Astrocyte (in vitro differentiated cells and primary cell): ENCODE data around the gene NINL. TPM values are rescaled to one million over a fixed set of nuclear protein-coding genes. Genes with fewer than 3 reads are reported as not detected.

Source experiments
- DNase-seq: peaks from one replicate; pipeline ENCODE4 v3.0.0-alpha.2; 2010; ENCODE audit warnings: low read depth
- FAIRE-seq: peaks from 2 replicates; lab custom pipeline; 2011; peaks lifted over from hg19 to GRCh38; lab: Jason Lieb, UNC
- H2AFZ ChIP-seq: 2 replicates; pipeline ENCODE4 v1.6.0; 2012; ENCODE audit warnings: low read depth, low read length, inconsistent platforms
- H3K27ac ChIP-seq: 2 replicates; pipeline ENCODE4 v1.5.1; 2011; ENCODE audit warnings: low read depth, low read length, inconsistent platforms
- H3K27me3 ChIP-seq: 2 replicates; pipeline ENCODE4 v1.6.0; 2011; ENCODE audit warnings: low read length, inconsistent platforms; ENCODE audit not compliant: insufficient read depth
- H3K36me3 ChIP-seq: 2 replicates; pipeline ENCODE4 v1.5.1; 2011; ENCODE audit warnings: low read length, inconsistent platforms; ENCODE audit not compliant: insufficient read depth
- H3K4me1 ChIP-seq: 2 replicates; pipeline ENCODE4 v1.5.1; 2011; ENCODE audit warnings: low read length, inconsistent platforms; ENCODE audit not compliant: insufficient read depth
- H3K4me2 ChIP-seq: 2 replicates; pipeline ENCODE4 v1.6.0; 2012; ENCODE audit warnings: low read length, inconsistent platforms
- H3K4me3 ChIP-seq: 2 replicates; pipeline ENCODE4 v1.5.1; 2011; ENCODE audit warnings: low read depth, mild to moderate bottlenecking, low read length, inconsistent platforms; ENCODE audit not compliant: insufficient read depth
- H3K79me2 ChIP-seq: 2 replicates; pipeline ENCODE4 v1.6.0; 2012; ENCODE audit warnings: mild to moderate bottlenecking, low read length, inconsistent platforms; ENCODE audit not compliant: insufficient read depth
- H3K9ac ChIP-seq: 2 replicates; pipeline ENCODE4 v1.6.0; 2012; ENCODE audit warnings: mild to moderate bottlenecking, low read length, inconsistent platforms
- H3K9me3 ChIP-seq: 2 replicates; pipeline ENCODE4 v1.5.1; 2012; ENCODE audit warnings: low read depth, mild to moderate bottlenecking, low read length, inconsistent platforms; ENCODE audit not compliant: insufficient read depth
- H4K20me1 ChIP-seq: 2 replicates; pipeline ENCODE4 v1.6.0; 2012; ENCODE audit warnings: low read length, inconsistent platforms; ENCODE audit not compliant: insufficient read depth
- H3K27ac Mint-ChIP-seq: one replicate; pipeline ENCODE4 v1.8.0; 2021; ENCODE audit warnings: mild to moderate bottlenecking, mixed read lengths; ENCODE audit not compliant: unreplicated experiment
- H3K27me3 Mint-ChIP-seq: one replicate; pipeline ENCODE4 v1.8.0; 2021; ENCODE audit warnings: low read depth, mixed read lengths; ENCODE audit not compliant: unreplicated experiment
- H3K36me3 Mint-ChIP-seq: one replicate; pipeline ENCODE4 v1.8.0; 2021; ENCODE audit warnings: low read depth, mixed read lengths; ENCODE audit not compliant: unreplicated experiment
- H3K4me1 Mint-ChIP-seq: one replicate; pipeline ENCODE4 v1.8.0; 2021; ENCODE audit warnings: low read depth, mixed read lengths; ENCODE audit not compliant: unreplicated experiment
- H3K4me3 Mint-ChIP-seq: one replicate; pipeline ENCODE4 v1.8.0; 2021; ENCODE audit warnings: mild to moderate bottlenecking, moderate library complexity, mixed read lengths; ENCODE audit not compliant: unreplicated experiment
- H3K9me3 Mint-ChIP-seq: one replicate; pipeline ENCODE4 v1.8.0; 2021; ENCODE audit warnings: mild to moderate bottlenecking, mixed read lengths; ENCODE audit not compliant: unreplicated experiment
- CTCF ChIP-seq: IDR thresholded peaks from 2 replicates; pipeline ENCODE4 v1.5.1; 2011; ENCODE audit warnings: low read depth, mild to moderate bottlenecking, inconsistent platforms, low read length, moderate library complexity; ENCODE audit not compliant: insufficient read depth
- EZH2 ChIP-seq: IDR thresholded peaks from 2 replicates; pipeline ENCODE4 v1.6.1; 2012; ENCODE audit warnings: mild to moderate bottlenecking, low read length, inconsistent platforms; ENCODE audit not compliant: insufficient read depth
- total RNA-seq: library from RNA; stranded (reverse); gene quantifications from 2 replicates; pipeline ENCODE4 v1.2.1, GENCODE V29; 2021

The NINL gene
- total RNA-seq, 1 donor from 2014 or later = 10.2 TPM

- no peak overlapping the region for H3K4me2 ChIP-seq
- H3K4me1 ChIP-seq = no peaks in the 10 kb centered on the region
- no peaks in the 10 kb centered on the region for H3K79me2 ChIP-seq
- no peaks in the 10 kb centered on the region for H3K27me3 ChIP-seq
- H3K4me3 ChIP-seq = no peak overlapping the region
- H3K9me3 Mint-ChIP-seq = no peaks in the 10 kb centered on the region
- H3K27ac Mint-ChIP-seq = no peak overlapping the region
- peak; percentile 2 for DNase-seq
- TF ChIP-seq CTCF = no peak
- TF ChIP-seq EZH2 = no peak
- H3K4me3 Mint-ChIP-seq = no peak overlapping the region
- no peak overlapping the region for H3K27ac ChIP-seq
- H3K27me3 Mint-ChIP-seq = no peaks in the 10 kb centered on the region
- H3K9me3 ChIP-seq = no peaks in the 10 kb centered on the region
- H3K9ac ChIP-seq = no peak overlapping the region
- peaks cover 6% of the 10 kb centered on the region for H4K20me1 ChIP-seq
- FAIRE-seq = no peak
- peaks cover 19% of the 10 kb centered on the region for H3K4me1 Mint-ChIP-seq
- peaks cover 24% of the 10 kb centered on the region for H3K36me3 Mint-ChIP-seq
- H3K36me3 ChIP-seq = no peaks in the 10 kb centered on the region
- H2AFZ ChIP-seq = no peak overlapping the region
Observed at GRCh38 chr20:25470045-25470444, 115.3 kb downstream of the NINL start.

- no peaks in the 10 kb centered on the region for H3K4me1 ChIP-seq
- H3K4me2 ChIP-seq = no peak overlapping the region
- H2AFZ ChIP-seq = no peak overlapping the region
- H3K36me3 ChIP-seq = no peaks in the 10 kb centered on the region
- no peaks in the 10 kb centered on the region for H3K79me2 ChIP-seq
- Mint-ChIP-seq H3K27ac (no peak overlapping the region), H3K27me3 (no peaks in the 10 kb centered on the region), H3K4me3 (no peak overlapping the region), H3K4me1 (peaks cover 21% of the 10 kb centered on the region), H3K36me3 (peaks cover 26% of the 10 kb centered on the region), H3K9me3 (no peaks in the 10 kb centered on the region)
- H3K9me3 ChIP-seq = no peaks in the 10 kb centered on the region
- H3K9ac ChIP-seq = no peak overlapping the region
- DNase-seq (no peak), FAIRE-seq (no peak)
- H3K27me3 ChIP-seq = no peaks in the 10 kb centered on the region
- H3K27ac ChIP-seq = no peak overlapping the region
- H4K20me1 ChIP-seq = peaks cover 6% of the 10 kb centered on the region
- TF ChIP-seq CTCF (no peak), EZH2 (no peak)
- no peak overlapping the region for H3K4me3 ChIP-seq
Observed at GRCh38 chr20:25469558-25469957, 115.8 kb downstream of the NINL start.

- H3K4me1 Mint-ChIP-seq = peaks cover 23% of the 10 kb centered on the region
- H3K9me3 ChIP-seq = no peaks in the 10 kb centered on the region
- H3K4me3 Mint-ChIP-seq = no peak overlapping the region
- TF ChIP-seq CTCF (no peak), EZH2 (no peak)
- peaks cover 30% of the 10 kb centered on the region for H3K36me3 Mint-ChIP-seq
- no peaks in the 10 kb centered on the region for H3K9me3 Mint-ChIP-seq
- H4K20me1 ChIP-seq = peaks cover 6% of the 10 kb centered on the region
- DNase-seq = no peak
- no peak overlapping the region for H3K27ac Mint-ChIP-seq
- FAIRE-seq = no peak
- no peak overlapping the region for H2AFZ ChIP-seq
- H3K36me3 ChIP-seq = no peaks in the 10 kb centered on the region
- H3K4me2 ChIP-seq = no peak overlapping the region
- no peak overlapping the region for H3K9ac ChIP-seq
- H3K27ac ChIP-seq = no peak overlapping the region
- no peaks in the 10 kb centered on the region for H3K27me3 ChIP-seq
- no peak overlapping the region for H3K4me3 ChIP-seq
- no peaks in the 10 kb centered on the region for H3K27me3 Mint-ChIP-seq
- no peaks in the 10 kb centered on the region for H3K79me2 ChIP-seq
- H3K4me1 ChIP-seq = no peaks in the 10 kb centered on the region
Observed at GRCh38 chr20:25468126-25469075, 116.9 kb downstream of the NINL start.
